Kasumi-1 (cell line): Measurements from ENCODE around the gene NOLC1.
A peak's percentile ranks its signal among the peaks of the same experiment; 100 is the strongest.

Source experiments
- DNase-seq, 2 experiments: peaks; one replicate each; lab custom pipeline; 2025; lab: John Stamatoyannopoulos, UW

NOLC1 gene

DNA sequence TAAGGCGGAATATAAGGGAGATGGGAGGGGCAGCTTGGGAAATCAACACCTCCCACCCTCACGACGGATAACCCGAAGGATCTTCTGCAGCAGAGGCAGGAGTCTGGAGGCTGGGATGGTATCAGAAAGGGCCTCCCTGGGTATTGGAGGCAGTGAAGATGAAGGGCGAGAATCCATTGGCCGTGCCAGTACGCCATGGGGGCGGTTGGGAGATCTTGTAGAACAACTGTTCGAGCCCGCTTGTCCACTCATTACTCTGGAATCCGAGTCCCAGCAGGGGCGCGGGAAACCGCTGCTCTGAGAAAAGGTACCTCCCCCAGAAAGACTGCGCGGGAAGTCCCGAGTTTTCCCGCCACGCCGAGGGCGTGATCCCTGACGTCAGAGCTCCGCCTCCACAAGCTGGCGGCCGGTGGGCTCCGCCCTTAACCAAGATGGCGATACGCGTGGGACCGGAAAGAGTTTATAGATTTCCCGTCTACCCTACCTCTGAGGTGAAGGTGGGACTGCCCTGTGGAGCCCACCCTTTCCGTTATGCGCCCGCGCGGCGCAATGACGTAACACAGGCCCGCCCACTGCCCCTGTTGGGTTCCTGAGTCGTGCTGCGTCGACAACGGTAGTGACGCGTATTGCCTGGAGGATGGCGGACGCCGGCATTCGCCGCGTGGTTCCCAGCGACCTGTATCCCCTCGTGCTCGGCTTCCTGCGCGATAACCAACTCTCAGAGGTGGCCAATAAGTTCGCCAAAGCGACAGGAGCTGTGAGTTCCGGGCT is at the start of gene NOLC1:
NOLC1 (plus strand) TSS at position 616 of the 771 bp plus-strand sequence; CDS start at position 638, 22 bp downstream.
- peak; percentile 99 for DNase-seq

DNA sequence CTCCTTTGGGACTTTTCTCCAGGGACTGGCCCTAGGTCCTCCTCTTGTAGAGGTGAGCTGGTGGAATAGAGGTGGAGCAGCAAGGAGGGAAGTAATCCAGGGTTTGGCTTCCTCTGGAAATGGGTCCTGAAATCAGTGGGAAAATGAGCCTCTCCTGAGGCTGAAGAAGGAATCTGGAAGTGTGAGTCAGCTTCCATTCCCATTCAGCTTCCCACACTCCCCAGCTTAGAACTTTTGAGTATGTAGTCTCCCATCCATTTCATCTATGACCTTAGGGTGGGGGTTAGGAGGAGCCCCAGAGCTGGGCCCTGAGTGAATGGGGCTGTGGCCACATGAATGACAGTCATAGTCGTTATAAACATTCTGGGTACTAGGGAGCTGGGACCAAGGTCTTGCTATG is 49.8 kb upstream of the NOLC1 start:
- DNase-seq, result no peak

DNA sequence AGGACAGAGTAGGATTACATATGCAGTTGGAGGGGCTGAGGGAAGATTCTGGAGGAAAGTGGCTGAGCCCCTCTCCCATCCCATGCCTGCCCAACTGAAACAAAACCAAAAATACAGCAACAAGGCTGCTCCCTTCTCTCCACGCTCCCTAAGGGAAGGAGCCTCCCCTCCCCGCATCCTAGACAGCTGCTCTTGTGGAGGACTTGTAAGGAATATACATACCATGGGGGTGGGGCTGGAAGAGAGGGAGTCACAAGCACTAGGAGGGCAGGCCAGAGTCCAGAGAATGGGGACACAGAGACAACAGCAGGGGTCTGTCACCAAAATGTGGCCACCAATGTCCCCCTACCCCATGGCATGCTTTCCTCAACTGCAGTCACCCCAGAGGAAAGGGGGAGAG is 45.2 kb upstream of the NOLC1 start:
- no peak for DNase-seq

DNA sequence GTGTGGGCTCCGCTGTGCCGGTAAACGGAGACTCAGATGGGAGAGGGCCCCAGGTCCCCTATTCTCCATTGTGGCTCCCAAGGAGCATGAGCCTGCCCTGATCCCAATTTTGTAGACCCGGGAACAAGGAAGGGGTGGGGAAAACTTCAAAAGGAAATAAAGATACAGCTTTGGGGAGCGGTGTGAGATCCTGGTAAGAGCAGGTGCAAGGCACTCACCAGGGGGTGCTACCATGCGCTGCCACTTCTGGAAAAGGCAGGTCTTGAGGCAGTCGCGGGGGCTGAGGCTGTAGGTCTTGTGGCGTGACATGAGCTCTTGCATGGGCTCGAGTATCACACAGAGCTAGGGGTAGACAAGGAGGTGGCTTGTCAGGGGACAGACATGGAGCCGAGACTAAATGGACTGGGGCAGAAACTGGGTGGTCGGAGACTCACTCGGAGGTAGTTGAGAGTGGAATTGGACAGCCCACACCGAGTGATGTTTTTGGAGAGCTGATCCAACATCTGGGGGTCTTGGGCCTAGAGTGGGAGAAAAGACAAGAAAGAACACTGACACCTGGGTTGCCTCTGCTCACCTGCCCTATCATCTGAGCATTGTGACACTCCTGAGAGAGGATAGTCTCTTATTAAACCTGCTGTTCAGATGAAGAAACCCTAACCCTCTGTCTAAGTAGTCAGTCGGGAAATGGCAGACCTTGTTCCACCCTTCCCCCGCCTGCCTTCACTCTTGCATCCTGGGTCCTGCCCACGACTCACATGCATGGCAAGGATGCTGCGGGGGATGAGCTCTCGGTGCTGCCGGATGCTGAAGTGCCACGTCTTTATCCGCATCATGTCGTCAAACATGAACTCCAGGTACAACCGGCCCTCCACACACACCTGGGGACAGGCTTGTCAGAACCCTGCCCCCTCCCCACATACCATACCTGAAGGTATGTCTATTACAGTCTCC is 42.7 kb upstream of the NOLC1 start:
- no peak for DNase-seq

GRCh38 chr10:102111276-102111675 is 40.9 kb upstream of the NOLC1 start:
- no peak for DNase-seq

DNA sequence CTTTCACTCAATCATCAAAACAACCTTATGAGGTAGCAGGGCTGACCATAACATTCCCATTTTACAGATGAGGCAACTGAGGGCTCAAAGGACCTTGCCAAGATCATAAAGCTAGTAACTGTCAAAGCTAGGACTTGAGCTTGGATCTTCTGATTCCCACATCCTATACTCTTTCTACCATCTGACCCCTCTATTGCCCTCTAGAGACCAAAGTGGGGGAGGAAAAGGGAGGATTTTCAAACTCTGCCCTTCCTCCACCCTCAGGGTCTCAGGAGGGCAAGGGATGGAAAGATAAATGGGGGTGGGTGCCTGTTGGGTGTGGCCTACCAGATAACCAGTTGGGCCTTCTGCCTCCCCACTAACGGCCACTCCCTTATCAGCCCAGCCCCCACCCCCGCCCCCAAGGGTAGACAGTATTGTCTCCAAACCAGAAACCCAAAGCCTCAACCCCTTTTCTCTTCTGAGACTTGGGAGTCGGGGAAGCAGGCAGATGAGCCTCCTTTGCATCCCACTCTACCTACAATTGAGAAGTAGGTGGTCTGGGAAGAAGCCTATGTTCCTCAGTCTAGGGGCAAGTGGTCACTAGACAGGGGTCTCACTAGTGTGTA is 39.9 kb upstream of the NOLC1 start:
- peak; percentile 21 to 50 for DNase-seq

- no peak for DNase-seq
Measured at GRCh38 chr10:102113261-102113955, 38.8 kb upstream of the NOLC1 start.

DNA sequence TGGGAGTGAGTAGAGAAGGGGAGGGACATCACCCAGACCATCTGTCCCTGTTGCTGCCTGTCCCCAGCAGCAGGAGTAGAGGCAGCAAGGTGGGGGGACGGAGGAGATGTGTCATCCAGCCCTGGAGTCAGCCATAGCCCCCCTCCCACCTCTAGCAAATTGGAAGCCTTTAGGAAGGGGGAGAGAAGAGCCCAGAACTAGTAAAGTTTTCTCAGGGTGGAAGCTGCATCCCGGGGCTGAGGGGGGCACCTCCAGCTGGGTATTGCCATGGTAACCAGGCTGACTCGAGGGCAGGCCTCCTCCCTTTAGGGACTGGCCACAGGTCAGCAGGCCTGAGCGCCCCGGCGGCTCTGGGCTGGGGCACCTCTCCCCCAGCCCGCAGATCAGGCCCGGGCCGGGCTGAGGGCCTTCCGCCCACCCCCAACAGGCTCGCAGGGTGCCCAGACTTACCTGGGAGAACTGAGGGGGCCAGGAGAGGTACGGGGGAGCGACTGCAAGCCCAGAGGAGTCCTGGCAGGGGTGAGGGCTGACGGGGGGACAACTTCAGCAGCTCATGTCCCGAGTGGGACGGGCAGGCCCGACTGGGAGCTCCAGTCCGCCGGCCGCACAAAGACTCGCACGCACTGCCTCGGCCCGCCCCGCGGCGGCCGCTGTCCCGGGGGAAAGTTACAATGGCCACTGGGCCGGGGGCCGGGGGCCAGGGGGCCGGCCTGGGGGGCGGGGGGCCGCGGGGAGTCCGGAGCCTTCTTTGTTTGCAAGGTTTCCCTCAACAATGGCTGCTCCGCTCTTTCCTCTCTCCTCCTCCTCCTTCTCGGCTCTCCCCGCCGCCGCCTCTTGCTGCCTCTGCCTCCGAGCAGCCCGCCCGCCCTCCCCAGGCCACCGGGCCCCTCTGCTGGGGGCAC is 38.0 kb upstream of the NOLC1 start:
- no peak for DNase-seq

- peak; percentile 95 to 96 for DNase-seq
Measured at GRCh38 chr10:102114861-102115618, 37.1 kb upstream of the NOLC1 start.

DNA sequence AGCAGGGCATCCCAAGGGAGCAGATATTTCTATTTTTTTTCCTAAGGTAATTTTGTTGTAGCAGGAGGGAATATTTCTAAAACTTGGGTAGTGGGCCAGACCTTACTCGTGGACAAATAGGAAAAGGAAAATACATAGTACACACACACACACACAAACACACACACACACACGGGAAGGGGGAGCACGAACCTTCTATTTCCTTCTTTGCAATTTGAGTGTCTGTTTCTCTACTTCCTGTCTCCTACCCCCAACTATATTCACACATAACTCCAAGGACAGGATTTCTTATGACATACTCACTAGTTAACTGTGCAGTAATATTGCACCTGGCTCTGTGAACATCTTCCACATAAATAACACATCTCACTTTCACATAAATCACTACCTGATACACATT is 36.4 kb upstream of the NOLC1 start:
- DNase-seq, result peak; percentile 86 to 87

- no peak for DNase-seq
Measured at GRCh38 chr10:102116656-102117055, 35.5 kb upstream of the NOLC1 start.

- DNase-seq, result peak; percentile 98
Measured at GRCh38 chr10:102117391-102118159, 34.6 kb upstream of the NOLC1 start.

DNA sequence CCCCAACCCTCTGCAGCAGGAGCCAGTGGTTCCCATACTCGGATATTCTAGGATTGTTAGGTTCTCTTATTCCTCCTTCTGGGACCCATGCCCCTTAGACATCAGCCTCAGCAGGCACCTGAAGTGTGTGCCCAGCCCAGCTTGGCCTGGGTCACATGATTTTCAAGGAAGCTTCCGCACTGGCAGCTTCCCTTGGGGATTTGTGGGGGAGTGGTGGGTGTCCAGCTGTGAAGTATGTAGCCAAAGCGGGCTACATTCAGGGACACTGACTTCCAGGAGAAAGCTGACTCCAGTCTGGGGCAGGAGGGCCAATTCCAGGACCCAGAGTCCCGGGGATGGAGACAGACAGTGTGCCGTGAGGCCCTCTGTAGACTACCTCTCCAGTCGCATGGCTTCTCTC is 33.3 kb upstream of the NOLC1 start:
- DNase-seq, result peak in 1 of 2 experiments; percentile 46

GRCh38 chr10:102119417-102120141 is 32.6 kb upstream of the NOLC1 start:
- DNase-seq, result peak; percentile 72 to 80

- DNase-seq, result peak; percentile 91 to 93
Measured at GRCh38 chr10:102120142-102120990, 31.8 kb upstream of the NOLC1 start, which contains the start of gene LDB1. LDB1 (minus strand) TSS chr10:102120368; CDS start chr10:102120110, 258 bp downstream.

DNA sequence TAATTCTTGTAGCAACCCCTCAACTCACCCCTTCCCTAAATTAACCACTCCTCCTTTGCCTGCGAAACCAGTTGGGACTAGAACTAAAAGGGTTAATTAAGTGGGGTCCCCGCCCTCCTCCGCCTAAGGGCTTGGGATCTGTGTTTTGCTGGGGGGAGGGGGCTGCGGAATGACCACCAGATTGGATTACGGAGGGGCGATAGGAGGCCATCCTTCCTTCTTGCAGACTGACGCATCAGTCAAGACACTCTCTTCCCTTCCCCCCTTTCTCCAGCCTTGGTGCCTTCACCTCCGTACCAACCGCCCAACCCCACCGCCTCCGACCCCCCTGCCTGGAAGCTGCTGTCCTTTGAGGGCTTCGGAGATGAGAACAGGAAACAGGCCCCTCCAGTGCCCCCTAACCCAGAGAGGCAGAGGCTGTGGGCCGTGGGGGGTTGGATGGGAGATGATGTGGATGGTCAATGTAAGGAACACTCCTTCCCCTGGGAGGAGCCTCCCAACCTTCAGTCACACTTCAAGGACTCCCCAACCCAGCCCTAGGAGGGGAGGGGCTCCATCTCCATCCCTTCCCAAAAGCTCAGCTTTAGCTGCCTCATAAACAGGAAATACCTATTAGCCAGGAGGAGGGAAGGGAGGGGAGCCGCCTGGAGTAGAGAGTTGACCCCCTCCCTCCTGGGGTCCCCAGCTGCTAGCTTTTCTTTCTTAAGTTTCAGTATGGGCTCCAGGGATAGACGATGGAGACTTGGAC is 31.0 kb upstream of the NOLC1 start:
- peak; percentile 74 to 78 for DNase-seq
